ENCODE measurements around the gene TRAPPC6A. TPM values are rescaled to one million over a fixed set of nuclear protein-coding genes. Genes with fewer than 3 reads are reported as not detected.

TRAPPC6A gene
- total RNA-seq, 1 experiment from 2014 or later = 14.5 TPM

GRCh38 chr19:45186509-45187334, 8.7 kb upstream of the TRAPPC6A start:
- no peak for DNase-seq (ENCODE audit: low spot score)

- no peak for DNase-seq (ENCODE audit: low spot score)
Observed at GRCh38 chr19:45184115-45184514, 6.1 kb upstream of the TRAPPC6A start.

GRCh38 chr19:45182758-45183157, 4.7 kb upstream of the TRAPPC6A start:
- no peak for DNase-seq (ENCODE audit: low spot score)

GRCh38 chr19:45180936-45181335, 2.9 kb upstream of the TRAPPC6A start:
- DNase-seq (ENCODE audit: low spot score) = no peak

- no peak for DNase-seq (ENCODE audit: low spot score)
Observed at GRCh38 chr19:45179892-45180370, 1.9 kb upstream of the TRAPPC6A start.

- no peak for DNase-seq (ENCODE audit: low spot score)
Observed at GRCh38 chr19:45179072-45179891, 1.2 kb upstream of the TRAPPC6A start.

- DNase-seq (ENCODE audit: low spot score) = peak; percentile 98
Observed at GRCh38 chr19:45178262-45179071, 430 bp upstream of the TRAPPC6A start, which contains the start of gene BLOC1S3. TSS of gene BLOC1S3 (plus strand) at chr19:45178784. CDS start at chr19:45179297, 513 bp downstream.

- no peak for DNase-seq (ENCODE audit: low spot score)
Observed at GRCh38 chr19:45175515-45176345, 2.3 kb downstream of the TRAPPC6A start.

GRCh38 chr19:45173816-45174215, 4.2 kb downstream of the TRAPPC6A start:
- peak; percentile 81 for DNase-seq (ENCODE audit: low spot score)

GRCh38 chr19:45172611-45173208, 5.3 kb downstream of the TRAPPC6A start:
- DNase-seq (ENCODE audit: low spot score) = no peak

GRCh38 chr19:45172173-45172572, 5.9 kb downstream of the TRAPPC6A start:
- DNase-seq (ENCODE audit: low spot score) = no peak

GRCh38 chr19:45171211-45171623, 6.8 kb downstream of the TRAPPC6A start:
- no peak for DNase-seq (ENCODE audit: low spot score)

GRCh38 chr19:45170146-45171106, 7.6 kb downstream of the TRAPPC6A start:
- DNase-seq (ENCODE audit: low spot score) = no peak

GRCh38 chr19:45169602-45170001, 8.4 kb downstream of the TRAPPC6A start:
- DNase-seq (ENCODE audit: low spot score) = no peak

- DNase-seq (ENCODE audit: low spot score) = no peak
Observed at GRCh38 chr19:45168767-45169351, 9.2 kb downstream of the TRAPPC6A start.

GRCh38 chr19:45166723-45167252, 11.2 kb downstream of the TRAPPC6A start:
- DNase-seq (ENCODE audit: low spot score) = no peak

- DNase-seq (ENCODE audit: low spot score) = peak; percentile 32
Observed at GRCh38 chr19:45164577-45165335, 13.3 kb downstream of the TRAPPC6A start.
